Measurements from ENCODE around the gene ESR2. TPM values are rescaled to one million over a fixed set of nuclear protein-coding genes. Genes with fewer than 3 reads are reported as not detected.

ESR2 gene
- total and polyA plus RNA-seq, 12 donors: 0.12 to 1.6 (median 0.73) TPM

GRCh38 chr14:64296561-64296960 is 2.4 kb upstream of the ESR2 start:
- no peak for TF ChIP-seq CTCF (IDR thresholded peaks at IDR 0.05)
- Histone ChIP-seq H3K36me3 (no peaks in the 10 kb centered on the region), H3K27ac (no peak overlapping the region), H3K4me3 (no peak overlapping the region), H3K27me3 (peaks cover 0 to 45% (median 13%) of the 10 kb centered on the region in 7 donors), H3K4me1 (peaks cover 0 to 20% (median 11%) of the 10 kb centered on the region in 9 donors), H3K9me3 (no peaks in the 10 kb centered on the region)
- DNase-seq (no peak), ATAC-seq (no peak)
- intact Hi-C loops (cut with DNase I): loop anchor here (5.0 to 10.0 kb wide), 9 partner anchors 132 to 492 kb away; no protein-coding TSS in a partner anchor

GRCh38 chr14:64294672-64295413 is 672 bp upstream of the ESR2 start:
- peaks cover 0 to 20% (median 11%) of the 10 kb centered on the region in 9 donors for H3K4me1 ChIP-seq
- H3K4me3 ChIP-seq: peak overlapping the region in 9 of 10 donors; percentile 18 to 57 (median 52)
- DNase-seq: peak; percentile 66 to 84
- no peak overlapping the region for H3K27ac ChIP-seq
- peak; percentile 89 to 97 (median 94) for ATAC-seq
- TF ChIP-seq CTCF (IDR thresholded peaks at IDR 0.05): peak; percentile 60 to 88 (median 80)
- H3K36me3 ChIP-seq: no peaks in the 10 kb centered on the region
- no peaks in the 10 kb centered on the region for H3K9me3 ChIP-seq
- intact Hi-C loops (cut with DNase I): loop anchor here (5.0 to 10.0 kb wide), 9 partner anchors 130 to 490 kb away; no protein-coding TSS in a partner anchor
- H3K27me3 ChIP-seq: peaks cover 0 to 51% (median 24%) of the 10 kb centered on the region in 7 donors
- 8% methylated on average over 20 of the region's 20 CpGs for WGBS, 2 donors

GRCh38 chr14:64292197-64292596 is 2.0 kb downstream of the ESR2 start:
- intact Hi-C loops (cut with DNase I): loop anchor here in 8 of 10 donors (5.0 to 10.0 kb wide), 9 partner anchors 127 to 487 kb away; no protein-coding TSS in a partner anchor
- peaks cover 0 to 20% (median 11%) of the 10 kb centered on the region in 9 donors for H3K4me1 ChIP-seq
- no peak overlapping the region for H3K4me3 ChIP-seq
- H3K27ac ChIP-seq: no peak overlapping the region
- TF ChIP-seq CTCF (IDR thresholded peaks at IDR 0.05): no peak
- H3K9me3 ChIP-seq: no peaks in the 10 kb centered on the region
- WGBS, 2 donors: 81 to 88% methylated on average over 3 of the region's 3 CpGs
- ATAC-seq: no peak
- no peaks in the 10 kb centered on the region for H3K36me3 ChIP-seq
- H3K27me3 ChIP-seq: peaks cover 0 to 51% (median 24%) of the 10 kb centered on the region in 7 donors
- no peak for DNase-seq

- ATAC-seq (no peak), DNase-seq (no peak)
- Histone ChIP-seq H3K27ac (no peak overlapping the region), H3K9me3 (no peaks in the 10 kb centered on the region), H3K36me3 (no peaks in the 10 kb centered on the region), H3K27me3 (peaks cover 0 to 37% (median 19%) of the 10 kb centered on the region in 7 donors), H3K4me1 (peaks cover 0 to 14% (median 8%) of the 10 kb centered on the region in 9 donors), H3K4me3 (no peak overlapping the region)
- intact Hi-C loops (cut with DNase I): no loop called here
- TF ChIP-seq CTCF (IDR thresholded peaks at IDR 0.05): no peak
- 93 to 94% methylated on average over 1 of the region's 1 CpG for WGBS, 2 donors
These were observed 4.6 kb downstream of the ESR2 start for GRCh38 chr14:64289571-64289970.
